ENCODE measurements around the gene SLC9A6. TPM values are rescaled to one million over a fixed set of nuclear protein-coding genes. Genes with fewer than 3 reads are reported as not detected.

Gene SLC9A6
- total and polyA plus RNA-seq, 10 of the 15 experiments (the other 5 are each of a cell fraction or from before 2014, with no cell fraction given), result 4.5 to 14.6 (median 10.7) TPM

DNA sequence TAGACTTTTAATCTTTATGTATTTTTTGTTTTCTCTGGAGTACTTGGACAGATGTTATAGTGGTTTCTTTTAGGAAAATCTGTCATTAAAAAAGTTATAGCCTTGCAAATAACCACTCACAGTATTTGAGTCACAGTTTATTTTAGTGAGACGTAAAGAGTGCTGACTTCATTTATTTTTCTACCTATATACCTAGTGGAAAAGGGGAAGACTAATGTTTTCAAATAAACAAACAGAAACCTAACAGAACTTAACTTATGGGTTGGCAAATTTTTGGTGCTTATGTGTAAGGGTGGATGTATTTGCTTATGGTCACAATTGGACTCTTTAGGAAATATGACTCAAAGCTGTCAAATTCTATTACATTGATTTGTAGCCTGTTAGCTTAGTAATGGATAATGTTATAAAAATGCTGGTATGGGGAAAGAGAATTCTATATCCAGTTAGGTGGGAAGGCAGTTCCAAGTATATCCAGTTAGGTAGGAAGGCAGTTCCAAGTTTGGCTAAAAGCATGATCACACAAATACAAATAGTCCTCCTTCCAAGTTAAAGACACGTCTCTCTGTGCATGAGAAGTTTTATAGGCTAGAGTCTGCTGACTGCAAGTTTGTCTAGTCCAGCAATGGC, 61.9 kb downstream of the SLC9A6 start:
- in situ Hi-C loops (cut with MboI), result no loop called here
- no TSS peak for BruUV-seq (replicated peaks)
- ChIA-PET CTCF (no interaction called here), POLR2A (no interaction called here), RAD21 (ENCODE audit: unreplicated experiment) (no interaction called here), SMC1A (ENCODE audit: uncharacterized antibody, unreplicated experiment) (no interaction called here)
- H3K4me3 ChIP-seq, result no peak overlapping the region
- ATAC-seq (no peak), DNase-seq (ENCODE audit: low read depth, low spot score) (no peak), FAIRE-seq (no peak)
- no peak overlapping the region for H2AFZ ChIP-seq (ENCODE audit: control insufficient read depth, low read depth, low read length)
- TF ChIP-seq YY1 (IDR thresholded peaks at IDR 0.05; ENCODE audit: low read depth, low read length) (no peak), NRF1 (conservative IDR thresholded peaks at IDR 0.05; ENCODE audit: low read depth, low read length) (no peak), SP1 (IDR thresholded peaks at IDR 0.05; ENCODE audit: low read depth, low read length) (no peak), MEF2A (IDR thresholded peaks at IDR 0.05; ENCODE audit: insufficient read depth, low read depth, low read length) (no peak)
- H3K9me3 ChIP-seq (replicated peaks; ENCODE audit: control insufficient read depth, insufficient read depth, low read length), result no peaks in the 10 kb centered on the region
- no peak overlapping the region for H3K9ac ChIP-seq (ENCODE audit: control insufficient read depth, insufficient read depth, low read length)
- peaks cover 0 to 3% of the 10 kb centered on the region in 2 experiments; a peak in 2 of 4 replicates for H3K36me3 ChIP-seq (ENCODE audit: control insufficient read depth in 2 of 2, insufficient read depth in 2 of 2, low read length in 1 of 2)
- H3K4me2 ChIP-seq (ENCODE audit: control insufficient read depth, insufficient read depth), result no peak overlapping the region
- 42% methylated on average over 2 of the region's 2 CpGs for WGBS (ENCODE audit: insufficient coverage, insufficient replicate concordance, low lambda C conversion rate, missing lambda C conversion rate)
- H3K27ac ChIP-seq (ENCODE audit: control insufficient read depth, insufficient read depth), result no peak overlapping the region
- intact Hi-C loops (cut with micrococcal nuclease; ENCODE audit: unreplicated experiment), result no loop called here
- H3K27me3 ChIP-seq (replicated peaks in 1 of 2; ENCODE audit: control insufficient read depth in 2 of 2, insufficient read depth in 2 of 2, low read length in 1 of 2), result no peaks in the 10 kb centered on the region
- no peaks in the 10 kb centered on the region for H3K4me1 ChIP-seq (ENCODE audit: control insufficient read depth, insufficient read depth, low read length)
- no peaks in the 10 kb centered on the region for H4K20me1 ChIP-seq (ENCODE audit: control insufficient read depth, insufficient read depth)
- no peaks in the 10 kb centered on the region for H3K79me2 ChIP-seq (ENCODE audit: control insufficient read depth, insufficient read depth, low read length)

DNA sequence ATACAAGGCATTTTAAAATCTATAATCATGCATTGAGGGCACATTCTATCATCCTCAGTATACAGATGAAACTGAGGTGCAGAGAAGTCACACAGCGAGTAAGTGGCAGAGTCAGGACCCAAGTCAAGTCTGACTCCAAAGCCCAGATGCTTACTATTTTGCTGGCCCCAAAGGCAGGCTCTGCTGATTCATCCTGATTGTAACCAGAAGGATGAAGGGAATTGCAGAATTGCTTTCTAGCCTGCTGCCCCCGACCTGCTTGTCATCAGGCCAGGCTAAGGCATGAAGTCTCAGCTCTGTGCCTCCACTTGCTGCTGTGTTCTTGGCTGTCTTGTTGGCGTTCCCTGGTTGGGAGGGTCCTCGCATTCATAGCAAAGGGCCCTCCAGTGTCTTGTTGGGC, 62.7 kb downstream of the SLC9A6 start:
- ChIA-PET POLR2A (no interaction called here), CTCF (no interaction called here), SMC1A (ENCODE audit: uncharacterized antibody, unreplicated experiment) (no interaction called here), RAD21 (ENCODE audit: unreplicated experiment) (no interaction called here)
- Histone ChIP-seq H3K36me3 (ENCODE audit: control insufficient read depth in 2 of 2, insufficient read depth in 2 of 2, low read length in 1 of 2) (peaks cover 0 to 3% of the 10 kb centered on the region in 2 experiments; a peak in 2 of 4 replicates), H3K27me3 (replicated peaks in 1 of 2; ENCODE audit: control insufficient read depth in 2 of 2, insufficient read depth in 2 of 2, low read length in 1 of 2) (no peaks in the 10 kb centered on the region), H4K20me1 (ENCODE audit: control insufficient read depth, insufficient read depth) (no peaks in the 10 kb centered on the region), H3K4me3 (no peak overlapping the region), H3K4me1 (ENCODE audit: control insufficient read depth, insufficient read depth, low read length) (no peaks in the 10 kb centered on the region), H3K4me2 (ENCODE audit: control insufficient read depth, insufficient read depth) (no peak overlapping the region), H3K9me3 (replicated peaks; ENCODE audit: control insufficient read depth, insufficient read depth, low read length) (no peaks in the 10 kb centered on the region), H3K27ac (ENCODE audit: control insufficient read depth, insufficient read depth) (no peak overlapping the region), H3K9ac (ENCODE audit: control insufficient read depth, insufficient read depth, low read length) (no peak overlapping the region), H2AFZ (ENCODE audit: control insufficient read depth, low read depth, low read length) (no peak overlapping the region), H3K79me2 (ENCODE audit: control insufficient read depth, insufficient read depth, low read length) (no peaks in the 10 kb centered on the region)
- no peak for DNase-seq (ENCODE audit: low read depth, low spot score)
- in situ Hi-C loops (cut with MboI) (no loop called here), intact Hi-C loops (cut with micrococcal nuclease; ENCODE audit: unreplicated experiment) (no loop called here)
- 39% methylated on average over 4 of the region's 4 CpGs for WGBS (ENCODE audit: insufficient coverage, insufficient replicate concordance, low lambda C conversion rate, missing lambda C conversion rate)
- TF ChIP-seq RAD51 (IDR thresholded peaks at IDR 0.05), result no peak
- no peak for TF ChIP-seq CHD2 (IDR thresholded peaks at IDR 0.05; ENCODE audit: borderline replicate concordance, low read depth, low read length)
- TF ChIP-seq ZNF207 (IDR thresholded peaks at IDR 0.05; ENCODE audit: borderline replicate concordance), result no peak
- no peak for TF ChIP-seq LARP7 (IDR thresholded peaks at IDR 0.05)
- no peak for ATAC-seq
- no TSS peak for BruUV-seq (replicated peaks)
- FAIRE-seq, result no peak

Data from GM12878 (cell line).